ENCODE results near the gene TMEM132E.

- TF ChIP-seq EZH2 (IDR thresholded peaks at IDR 0.05; ENCODE audit: insufficient read depth, poor library complexity, severe bottlenecking) (no peak), EZH2phosphoT487 (IDR thresholded peaks at IDR 0.05; ENCODE audit: insufficient read depth, low read depth) (no peak)
Measured at GRCh38 chr17:34584805-34585416, 5.5 kb downstream of the TMEM132E start.
